ENCODE measurements around the gene RFNG.

GRCh38 chr17:82009413-82009812, 42.2 kb downstream of the RFNG start:
- no peak for TF ChIP-seq EZH2 (IDR thresholded peaks at IDR 0.05; ENCODE audit: low read length)
- TF ChIP-seq CTCF (optimal IDR thresholded peaks at IDR 0.05 in 1 of 3, IDR thresholded peaks at IDR 0.05 in 1 of 3, conservative IDR thresholded peaks at IDR 0.05 in 1 of 3; ENCODE audit: extremely low read depth in 1 of 3, insufficient read depth in 2 of 3, low read length in 3 of 3), result no peak

Data from keratinocyte (primary cell).